Astrocyte (in vitro differentiated cells and primary cell): Measurements from ENCODE around the gene RAPGEF4. TPM values are rescaled to one million over a fixed set of nuclear protein-coding genes. Genes with fewer than 3 reads are reported as not detected.

Experiments
- DNase-seq: peaks from one replicate; pipeline ENCODE4 v3.0.0-alpha.2; 2010; ENCODE audit warnings: low read depth
- FAIRE-seq: peaks from 2 replicates; lab custom pipeline; 2011; peaks lifted over from hg19 to GRCh38; lab: Jason Lieb, UNC
- H2AFZ ChIP-seq: 2 replicates; pipeline ENCODE4 v1.6.0; 2012; ENCODE audit warnings: low read depth, low read length, inconsistent platforms
- H3K27ac ChIP-seq: 2 replicates; pipeline ENCODE4 v1.5.1; 2011; ENCODE audit warnings: low read depth, low read length, inconsistent platforms
- H3K27me3 ChIP-seq: 2 replicates; pipeline ENCODE4 v1.6.0; 2011; ENCODE audit warnings: low read length, inconsistent platforms; ENCODE audit not compliant: insufficient read depth
- H3K36me3 ChIP-seq: 2 replicates; pipeline ENCODE4 v1.5.1; 2011; ENCODE audit warnings: low read length, inconsistent platforms; ENCODE audit not compliant: insufficient read depth
- H3K4me1 ChIP-seq: 2 replicates; pipeline ENCODE4 v1.5.1; 2011; ENCODE audit warnings: low read length, inconsistent platforms; ENCODE audit not compliant: insufficient read depth
- H3K4me2 ChIP-seq: 2 replicates; pipeline ENCODE4 v1.6.0; 2012; ENCODE audit warnings: low read length, inconsistent platforms
- H3K4me3 ChIP-seq: 2 replicates; pipeline ENCODE4 v1.5.1; 2011; ENCODE audit warnings: low read depth, mild to moderate bottlenecking, low read length, inconsistent platforms; ENCODE audit not compliant: insufficient read depth
- H3K79me2 ChIP-seq: 2 replicates; pipeline ENCODE4 v1.6.0; 2012; ENCODE audit warnings: mild to moderate bottlenecking, low read length, inconsistent platforms; ENCODE audit not compliant: insufficient read depth
- H3K9ac ChIP-seq: 2 replicates; pipeline ENCODE4 v1.6.0; 2012; ENCODE audit warnings: mild to moderate bottlenecking, low read length, inconsistent platforms
- H3K9me3 ChIP-seq: 2 replicates; pipeline ENCODE4 v1.5.1; 2012; ENCODE audit warnings: low read depth, mild to moderate bottlenecking, low read length, inconsistent platforms; ENCODE audit not compliant: insufficient read depth
- H4K20me1 ChIP-seq: 2 replicates; pipeline ENCODE4 v1.6.0; 2012; ENCODE audit warnings: low read length, inconsistent platforms; ENCODE audit not compliant: insufficient read depth
- H3K27ac Mint-ChIP-seq: one replicate; pipeline ENCODE4 v1.8.0; 2021; ENCODE audit warnings: mild to moderate bottlenecking, mixed read lengths; ENCODE audit not compliant: unreplicated experiment
- H3K27me3 Mint-ChIP-seq: one replicate; pipeline ENCODE4 v1.8.0; 2021; ENCODE audit warnings: low read depth, mixed read lengths; ENCODE audit not compliant: unreplicated experiment
- H3K36me3 Mint-ChIP-seq: one replicate; pipeline ENCODE4 v1.8.0; 2021; ENCODE audit warnings: low read depth, mixed read lengths; ENCODE audit not compliant: unreplicated experiment
- H3K4me1 Mint-ChIP-seq: one replicate; pipeline ENCODE4 v1.8.0; 2021; ENCODE audit warnings: low read depth, mixed read lengths; ENCODE audit not compliant: unreplicated experiment
- H3K4me3 Mint-ChIP-seq: one replicate; pipeline ENCODE4 v1.8.0; 2021; ENCODE audit warnings: mild to moderate bottlenecking, moderate library complexity, mixed read lengths; ENCODE audit not compliant: unreplicated experiment
- H3K9me3 Mint-ChIP-seq: one replicate; pipeline ENCODE4 v1.8.0; 2021; ENCODE audit warnings: mild to moderate bottlenecking, mixed read lengths; ENCODE audit not compliant: unreplicated experiment
- CTCF ChIP-seq: IDR thresholded peaks from 2 replicates; pipeline ENCODE4 v1.5.1; 2011; ENCODE audit warnings: low read depth, mild to moderate bottlenecking, inconsistent platforms, low read length, moderate library complexity; ENCODE audit not compliant: insufficient read depth
- EZH2 ChIP-seq: IDR thresholded peaks from 2 replicates; pipeline ENCODE4 v1.6.1; 2012; ENCODE audit warnings: mild to moderate bottlenecking, low read length, inconsistent platforms; ENCODE audit not compliant: insufficient read depth
- total RNA-seq: library from RNA; stranded (reverse); gene quantifications from 2 replicates; pipeline ENCODE4 v1.2.1, GENCODE V29; 2021

Gene RAPGEF4
- total RNA-seq, 1 donor from 2014 or later = 1.1 TPM

- Histone ChIP-seq H3K27ac (no peak overlapping the region), H3K79me2 (no peaks in the 10 kb centered on the region), H3K27me3 (no peaks in the 10 kb centered on the region), H4K20me1 (no peaks in the 10 kb centered on the region), H3K4me2 (no peak overlapping the region), H3K4me3 (no peak overlapping the region), H3K36me3 (no peaks in the 10 kb centered on the region), H2AFZ (no peak overlapping the region), H3K9me3 (no peaks in the 10 kb centered on the region), H3K9ac (no peak overlapping the region), H3K4me1 (peaks cover 2% of the 10 kb centered on the region)
- no peaks in the 10 kb centered on the region for H3K9me3 Mint-ChIP-seq
- H3K4me1 Mint-ChIP-seq = peaks cover 10% of the 10 kb centered on the region
- H3K4me3 Mint-ChIP-seq = no peak overlapping the region
- peaks cover 7% of the 10 kb centered on the region for H3K27me3 Mint-ChIP-seq
- DNase-seq (peak; percentile 71), FAIRE-seq (no peak)
- TF ChIP-seq EZH2 = no peak
- TF ChIP-seq CTCF = no peak
- H3K36me3 Mint-ChIP-seq = peaks cover 6% of the 10 kb centered on the region
- H3K27ac Mint-ChIP-seq = no peak overlapping the region
Observed at GRCh38 chr2:172921532-172922236, 186.0 kb downstream of the RAPGEF4 start.

GRCh38 chr2:172922306-172922705 is 186.7 kb downstream of the RAPGEF4 start:
- no peak overlapping the region for H3K4me3 ChIP-seq
- no peak for FAIRE-seq
- Mint-ChIP-seq H3K27me3 (peaks cover 7% of the 10 kb centered on the region), H3K36me3 (peaks cover 6% of the 10 kb centered on the region), H3K4me1 (peaks cover 10% of the 10 kb centered on the region), H3K4me3 (no peak overlapping the region), H3K9me3 (no peaks in the 10 kb centered on the region), H3K27ac (no peak overlapping the region)
- TF ChIP-seq CTCF (no peak), EZH2 (no peak)
- no peaks in the 10 kb centered on the region for H3K27me3 ChIP-seq
- peaks cover 2% of the 10 kb centered on the region for H3K4me1 ChIP-seq
- H3K9me3 ChIP-seq = no peaks in the 10 kb centered on the region
- no peak overlapping the region for H3K9ac ChIP-seq
- no peaks in the 10 kb centered on the region for H3K79me2 ChIP-seq
- no peak for DNase-seq
- H4K20me1 ChIP-seq = no peaks in the 10 kb centered on the region
- no peaks in the 10 kb centered on the region for H3K36me3 ChIP-seq
- H3K4me2 ChIP-seq = no peak overlapping the region
- no peak overlapping the region for H2AFZ ChIP-seq
- H3K27ac ChIP-seq = no peak overlapping the region

GRCh38 chr2:172922815-172923214 is 187.2 kb downstream of the RAPGEF4 start:
- Histone ChIP-seq H3K4me3 (no peak overlapping the region), H3K27ac (no peak overlapping the region), H3K4me1 (peaks cover 5% of the 10 kb centered on the region), H3K79me2 (no peaks in the 10 kb centered on the region), H4K20me1 (no peaks in the 10 kb centered on the region), H3K9ac (no peak overlapping the region), H2AFZ (no peak overlapping the region), H3K27me3 (no peaks in the 10 kb centered on the region), H3K9me3 (no peaks in the 10 kb centered on the region), H3K4me2 (no peak overlapping the region), H3K36me3 (no peaks in the 10 kb centered on the region)
- no peaks in the 10 kb centered on the region for H3K9me3 Mint-ChIP-seq
- DNase-seq (no peak), FAIRE-seq (no peak)
- H3K36me3 Mint-ChIP-seq = peaks cover 6% of the 10 kb centered on the region
- H3K27me3 Mint-ChIP-seq = peaks cover 7% of the 10 kb centered on the region
- H3K4me3 Mint-ChIP-seq = no peak overlapping the region
- H3K4me1 Mint-ChIP-seq = peaks cover 10% of the 10 kb centered on the region
- TF ChIP-seq CTCF (no peak), EZH2 (no peak)
- H3K27ac Mint-ChIP-seq = no peak overlapping the region
